NCI-H526 (cell line): ENCODE data around the gene TMEM94.
"Not testable (repeated sequence)": the region's sequence is repeated elsewhere in the genome, so short reads cannot be mapped to it uniquely, and the experiment has no call there.

Experiments used
- DNase-seq, 2 experiments: peaks; one replicate each; lab custom pipeline; 2025; lab: John Stamatoyannopoulos, UW

TMEM94 gene

GRCh38 chr17:75445896-75446295, 10.5 kb upstream of the TMEM94 start:
- DNase-seq: not testable (repeated sequence)

GRCh38 chr17:75447951-75448856, 8.2 kb upstream of the TMEM94 start:
- no peak for DNase-seq

- DNase-seq: no peak
Observed at GRCh38 chr17:75450270-75450669, 6.2 kb upstream of the TMEM94 start.

DNA sequence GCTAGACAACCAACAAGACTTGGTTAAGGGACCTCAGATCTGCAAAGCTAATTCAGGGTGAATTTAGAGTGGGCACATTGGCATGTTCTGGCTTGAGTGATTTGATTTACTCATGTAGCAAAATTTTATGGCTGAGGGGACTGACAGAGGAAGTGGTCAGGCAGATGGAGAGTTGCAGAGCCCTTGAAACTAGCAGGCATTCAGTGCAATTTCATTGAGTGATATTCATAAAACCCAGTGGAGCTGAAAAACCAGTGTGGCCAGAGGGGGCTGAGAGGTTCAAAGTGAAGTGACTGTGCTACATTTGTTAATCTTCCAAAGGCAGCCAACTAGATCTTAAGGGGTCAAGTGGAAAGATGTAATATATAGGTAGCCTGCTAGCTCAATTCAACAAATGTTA, 2.2 kb upstream of the TMEM94 start:
- DNase-seq: no peak

DNA sequence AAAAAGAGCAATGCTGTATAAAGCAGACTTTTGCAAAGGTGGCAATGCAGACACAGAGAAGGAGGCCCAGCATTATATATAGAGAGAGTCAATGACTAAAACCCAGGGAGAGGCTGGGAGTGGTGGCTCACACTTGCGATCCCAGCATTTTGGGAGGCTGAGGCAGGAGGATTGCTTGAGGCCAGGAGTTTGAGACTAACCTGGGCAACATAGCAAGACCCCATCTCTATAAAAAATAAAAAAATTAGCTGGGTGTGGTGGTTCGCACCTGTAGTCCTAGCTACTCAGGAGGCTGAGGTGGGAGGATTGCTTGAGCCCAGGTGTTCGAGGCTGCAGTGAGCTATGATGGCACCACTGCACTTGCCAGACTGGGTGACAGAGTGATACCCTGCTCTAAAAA, 1.8 kb upstream of the TMEM94 start:
- DNase-seq: not testable (repeated sequence)

DNA sequence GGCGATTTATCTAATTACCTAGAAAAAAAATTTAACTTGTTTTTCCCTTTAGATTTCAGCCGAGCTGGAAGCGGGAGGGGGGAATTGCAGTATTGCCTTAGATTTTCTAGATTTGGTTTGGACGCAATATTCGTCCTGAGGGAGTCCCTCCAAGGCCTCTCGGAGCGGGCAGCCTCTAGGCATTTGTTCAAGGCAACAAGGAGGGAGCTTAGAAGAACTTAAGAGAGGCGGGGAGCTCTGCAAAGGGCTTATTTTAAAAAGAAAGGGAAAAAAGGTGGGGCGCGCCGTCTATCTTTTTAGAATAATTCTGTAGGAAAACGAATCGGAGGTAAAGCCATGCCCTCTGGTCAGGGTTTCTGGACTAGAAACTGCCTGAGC, 407 bp upstream of the TMEM94 start:
- DNase-seq: no peak

GRCh38 chr17:75457047-75457654, 716 bp downstream of the TMEM94 start:
- DNase-seq: peak; percentile 16 to 69

GRCh38 chr17:75459246-75459589, 2.8 kb downstream of the TMEM94 start:
- DNase-seq: no peak

GRCh38 chr17:75459590-75460267, 3.3 kb downstream of the TMEM94 start:
- DNase-seq: peak in 1 of 2 experiments; percentile 10

GRCh38 chr17:75460295-75460694, 3.9 kb downstream of the TMEM94 start:
- DNase-seq: no peak

DNA sequence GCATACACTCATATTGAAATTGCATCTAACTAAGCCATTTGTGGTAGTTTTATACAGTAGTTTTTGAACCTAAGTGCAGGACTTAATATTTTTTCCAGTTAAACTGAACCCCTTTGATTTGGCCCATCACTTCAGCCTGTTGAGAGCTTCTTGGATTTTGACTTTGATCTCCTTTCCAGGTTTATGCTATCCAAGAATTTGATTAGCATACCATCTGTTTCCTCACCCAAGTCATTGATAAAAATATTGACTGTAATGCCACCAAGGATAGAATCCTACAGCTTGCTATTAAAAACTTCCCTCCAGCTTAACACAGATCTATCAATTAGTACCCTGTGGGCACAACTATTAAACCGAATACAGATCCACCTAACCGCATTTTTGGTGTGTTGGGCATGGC, 7.2 kb downstream of the TMEM94 start:
- DNase-seq: no peak

DNA sequence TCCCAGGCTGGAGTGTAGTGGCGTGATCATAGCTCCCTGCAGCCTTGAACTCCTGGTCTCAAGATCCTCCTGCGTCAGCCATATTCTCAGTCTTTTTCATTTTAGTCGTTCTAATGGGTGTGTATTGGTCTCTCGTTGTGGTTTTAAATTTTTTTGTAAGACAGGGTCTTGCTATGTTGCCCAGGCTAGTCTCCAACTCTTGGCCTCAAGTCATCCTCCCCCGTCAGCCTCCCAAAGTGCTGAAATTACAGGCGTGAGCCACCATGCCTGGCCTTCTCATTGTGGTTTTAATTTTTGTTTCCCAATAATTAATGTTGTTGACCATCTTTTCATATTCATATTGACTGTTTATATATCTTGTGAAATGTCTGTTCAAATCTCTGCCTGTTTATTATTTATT, 8.6 kb downstream of the TMEM94 start:
- no peak for DNase-seq

GRCh38 chr17:75468291-75468754, 11.9 kb downstream of the TMEM94 start:
- DNase-seq: no peak

DNA sequence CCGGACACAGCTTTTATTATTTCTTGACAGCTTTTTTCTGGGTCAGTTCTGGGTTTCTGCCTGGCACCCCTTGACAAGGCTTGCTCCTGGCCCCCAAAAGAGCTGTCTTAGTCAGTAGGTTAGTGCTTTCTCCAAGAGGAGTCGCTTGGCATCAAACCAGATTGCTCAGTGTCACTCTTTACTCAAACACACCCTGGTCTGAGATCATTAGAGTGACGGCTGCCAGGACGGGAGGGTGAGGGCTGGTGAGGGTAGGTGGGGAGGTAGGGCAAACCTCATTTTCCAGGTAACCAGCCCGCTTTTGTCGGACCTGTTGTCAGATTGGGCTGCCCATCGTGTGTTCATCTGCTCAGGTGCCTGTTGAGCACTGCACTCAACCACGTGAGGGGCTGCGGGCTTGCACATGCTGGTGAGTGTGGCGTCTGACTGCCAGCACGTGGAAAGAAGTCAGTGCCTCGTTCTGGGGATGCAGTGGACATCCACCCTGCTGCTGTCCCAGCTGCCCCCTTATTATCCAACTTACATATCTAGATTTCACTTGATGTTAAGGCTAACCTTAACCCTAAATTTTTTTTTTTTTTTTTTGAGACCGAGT, 12.4 kb downstream of the TMEM94 start:
- DNase-seq: no peak

DNA sequence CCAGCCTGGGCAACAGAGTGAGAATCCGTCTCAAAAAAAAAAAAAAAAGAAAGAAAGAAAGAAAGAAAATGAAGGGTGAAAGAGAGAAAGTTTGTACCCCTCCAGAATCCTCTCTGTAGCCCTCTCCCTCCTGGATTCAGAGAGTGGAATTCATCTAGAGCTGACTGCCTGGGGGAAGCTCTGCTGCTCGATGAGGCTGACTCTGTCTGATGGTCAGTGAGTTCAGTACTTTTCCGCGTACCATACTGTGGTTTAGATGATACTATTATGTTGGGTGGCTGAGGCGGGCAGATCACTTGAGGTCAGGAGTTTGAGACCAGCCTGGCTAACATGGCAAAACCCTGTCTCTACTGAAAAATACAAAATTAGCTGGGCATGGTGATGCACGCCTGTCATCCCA, 14.8 kb downstream of the TMEM94 start:
- DNase-seq: no peak

GRCh38 chr17:75472119-75472518, 15.7 kb downstream of the TMEM94 start:
- DNase-seq: no peak

DNA sequence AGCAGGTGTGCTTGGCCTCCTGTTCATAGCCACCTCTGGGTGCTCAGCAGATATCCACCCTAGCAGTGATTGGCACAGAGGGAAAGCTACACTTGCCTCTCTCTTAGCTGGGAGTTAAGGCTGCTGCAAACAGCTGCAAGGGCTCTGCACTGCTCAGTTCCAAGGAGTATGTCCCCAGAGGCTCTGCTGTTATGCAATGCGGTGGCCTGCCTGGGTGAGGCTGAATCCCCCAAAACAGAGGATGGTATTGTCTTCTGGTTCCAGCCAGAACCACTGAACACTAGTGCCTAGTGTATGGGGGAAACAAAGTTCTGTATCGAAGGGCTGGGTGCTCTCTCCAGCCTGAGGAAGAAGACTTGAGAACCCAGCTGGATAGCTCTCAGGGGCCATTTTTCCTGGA, 16.8 kb downstream of the TMEM94 start:
- no peak for DNase-seq

GRCh38 chr17:75474736-75475135, 18.3 kb downstream of the TMEM94 start:
- DNase-seq: no peak

GRCh38 chr17:75475144-75475835, 18.9 kb downstream of the TMEM94 start:
- DNase-seq: no peak

GRCh38 chr17:75475851-75476250, 19.4 kb downstream of the TMEM94 start:
- DNase-seq: no peak

DNA sequence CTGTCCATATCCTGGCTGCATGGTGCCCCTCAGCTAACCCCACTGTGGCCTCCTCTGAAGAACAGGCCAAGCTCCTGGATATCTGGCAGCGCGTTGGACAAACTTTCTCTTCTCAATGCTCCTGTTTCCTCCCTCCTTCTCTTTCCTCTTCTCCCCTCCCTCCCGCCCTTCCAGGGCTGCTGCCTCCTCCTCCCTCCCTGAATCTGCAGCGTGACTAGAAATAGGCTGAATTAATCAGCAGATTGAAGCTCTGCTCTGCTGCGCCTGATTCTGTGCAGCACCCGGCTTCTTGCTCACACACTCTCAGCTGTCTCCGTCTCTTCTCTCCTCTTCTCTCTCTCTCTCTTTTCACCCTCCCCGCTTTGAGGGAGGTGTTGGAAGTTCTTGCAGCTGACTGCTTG, 19.8 kb downstream of the TMEM94 start:
- DNase-seq: no peak
